NK-92 (cell line): ENCODE measurements around the gene UBA3.

Source experiments
- DNase-seq: peaks from one replicate; lab custom pipeline; 2025; ENCODE audit not compliant: unreplicated experiment; lab: John Stamatoyannopoulos, UW

UBA3 gene

GRCh38 chr3:69013253-69014021 is 66.7 kb downstream of the UBA3 start, which contains the start of gene EOGT:
Gene EOGT (minus strand): TSS chr3:69013684. CDS start chr3:69009846, 3,838 bp downstream.
- no peak for DNase-seq

- DNase-seq, result no peak
Measured at GRCh38 chr3:69012800-69013252, 67.3 kb downstream of the UBA3 start.

GRCh38 chr3:69012100-69012799 is 67.9 kb downstream of the UBA3 start:
- no peak for DNase-seq

GRCh38 chr3:69011096-69011730 is 69.0 kb downstream of the UBA3 start:
- no peak for DNase-seq

- no peak for DNase-seq
Measured at GRCh38 chr3:69009559-69010410, 70.4 kb downstream of the UBA3 start.

- DNase-seq, result no peak
Measured at GRCh38 chr3:69008980-69009379, 71.2 kb downstream of the UBA3 start.

- no peak for DNase-seq
Measured at GRCh38 chr3:69005791-69006482, 74.2 kb downstream of the UBA3 start.

GRCh38 chr3:69005071-69005790 is 74.9 kb downstream of the UBA3 start:
- no peak for DNase-seq
